Hepatocyte (in vitro differentiated cells): Measurements from ENCODE around the gene AGAP1.

ENCODE experiments used
- EZH2 ChIP-seq: fragments of 200-600 bp; sonication (generic); IDR thresholded peaks from 2 replicates; pipeline ENCODE4 v1.6.1; 2016; ENCODE audit warnings: antibody characterized with exemption, mild to moderate bottlenecking, borderline replicate concordance
- TF ChIP-seq, protein P1 (sequence below): fragments of 200-600 bp; sonication (generic); IDR thresholded peaks from 2 replicates; pipeline ENCODE4 v1.5.1; 2016; ENCODE audit warnings: antibody characterized with exemption, mild to moderate bottlenecking; ENCODE audit not compliant: poor library complexity

DNA sequence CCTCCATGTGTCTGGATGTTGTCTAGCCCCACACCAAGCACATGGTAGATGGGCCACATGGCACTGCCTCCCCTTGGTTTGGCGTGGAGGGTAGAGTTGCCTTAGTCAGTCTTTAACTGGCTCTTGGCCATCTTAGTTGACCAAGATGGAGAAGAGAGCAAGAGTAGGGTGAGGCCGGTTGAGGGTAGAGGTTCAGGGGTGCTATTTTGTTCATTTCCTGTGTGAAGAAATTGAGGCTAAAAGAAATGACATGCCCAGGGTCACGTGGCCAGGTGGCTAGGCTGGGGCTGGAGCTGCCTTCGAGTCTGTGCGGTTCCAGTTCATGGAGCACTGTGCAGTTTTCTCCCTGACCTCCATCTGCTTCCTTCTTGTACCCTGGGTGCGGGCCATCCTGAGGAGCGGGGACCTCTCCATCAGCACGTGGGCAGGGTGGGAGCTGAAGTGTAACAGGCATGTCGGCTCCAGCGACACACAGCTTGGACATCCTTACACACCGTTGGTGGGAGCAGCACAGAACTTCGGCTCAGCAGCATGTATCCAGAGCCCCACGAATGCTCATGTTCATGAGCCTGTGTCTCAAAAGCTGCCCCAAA is 461.1 kb downstream of the AGAP1 start:
- TF ChIP-seq, protein P1, sequence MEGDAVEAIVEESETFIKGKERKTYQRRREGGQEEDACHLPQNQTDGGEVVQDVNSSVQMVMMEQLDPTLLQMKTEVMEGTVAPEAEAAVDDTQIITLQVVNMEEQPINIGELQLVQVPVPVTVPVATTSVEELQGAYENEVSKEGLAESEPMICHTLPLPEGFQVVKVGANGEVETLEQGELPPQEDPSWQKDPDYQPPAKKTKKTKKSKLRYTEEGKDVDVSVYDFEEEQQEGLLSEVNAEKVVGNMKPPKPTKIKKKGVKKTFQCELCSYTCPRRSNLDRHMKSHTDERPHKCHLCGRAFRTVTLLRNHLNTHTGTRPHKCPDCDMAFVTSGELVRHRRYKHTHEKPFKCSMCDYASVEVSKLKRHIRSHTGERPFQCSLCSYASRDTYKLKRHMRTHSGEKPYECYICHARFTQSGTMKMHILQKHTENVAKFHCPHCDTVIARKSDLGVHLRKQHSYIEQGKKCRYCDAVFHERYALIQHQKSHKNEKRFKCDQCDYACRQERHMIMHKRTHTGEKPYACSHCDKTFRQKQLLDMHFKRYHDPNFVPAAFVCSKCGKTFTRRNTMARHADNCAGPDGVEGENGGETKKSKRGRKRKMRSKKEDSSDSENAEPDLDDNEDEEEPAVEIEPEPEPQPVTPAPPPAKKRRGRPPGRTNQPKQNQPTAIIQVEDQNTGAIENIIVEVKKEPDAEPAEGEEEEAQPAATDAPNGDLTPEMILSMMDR = no peak
- TF ChIP-seq EZH2 = no peak
